Neural progenitor cell (in vitro differentiated cells): Measurements from ENCODE around the gene REPS1.

Experiments
- CTCF ChIP-seq: fragments of 200-600 bp; sonication (generic); IDR thresholded peaks from 2 replicates; pipeline ENCODE4 v1.5.1; 2017; ENCODE audit warnings: antibody characterized with exemption, mild to moderate bottlenecking
- EZH2 ChIP-seq: fragments of 200-600 bp; sonication (generic); IDR thresholded peaks from 2 replicates; pipeline ENCODE4 v1.6.1; 2017; ENCODE audit warnings: antibody characterized with exemption, mild to moderate bottlenecking, moderate library complexity
- EZH2phosphoT487 ChIP-seq: fragments of 200-600 bp; sonication (generic); IDR thresholded peaks from 2 replicates; pipeline ENCODE4 v1.6.1; 2017; ENCODE audit warnings: antibody characterized with exemption

GRCh38 chr6:139028215-139028657 is 40.2 kb upstream of the REPS1 start:
- TF ChIP-seq CTCF, result no peak
- no peak for TF ChIP-seq EZH2
- TF ChIP-seq EZH2phosphoT487, result no peak
